Stimulated activated effector memory CD8-positive, alpha-beta T cell treated with anti-CD3 and anti-CD28 coated beads, Interleukin-12 subunit alpha, Interleukin-12 subunit beta, amount 100 ng/mL, for 72 hours (primary cell): Measurements from ENCODE around the gene CA14.
"Not testable (repeated sequence)": the region's sequence is repeated elsewhere in the genome, so short reads cannot be mapped to it uniquely, and the experiment has no call there.

Experiments used
- ATAC-seq: fragments of 150-1000 bp; cut with Tn5 transposase; 2 replicates; pipeline ENCODE4 v1.10.0; 2021
- DNase-seq, 2 donors: peaks; one replicate each; pipeline ENCODE4 v3.0.0; 2021 to 2022; ENCODE audit warnings: low spot score in 2 of 2
- H3K27ac Mint-ChIP-seq: one replicate; pipeline ENCODE4 v1.8.0; 2022; ENCODE audit warnings: mild to moderate bottlenecking, mixed read lengths
- H3K36me3 Mint-ChIP-seq: one replicate; pipeline ENCODE4 v1.8.0; 2022; ENCODE audit warnings: mild to moderate bottlenecking, mixed read lengths
- H3K4me1 Mint-ChIP-seq: one replicate; pipeline ENCODE4 v1.8.0; 2022; ENCODE audit warnings: mixed read lengths
- H3K4me3 Mint-ChIP-seq: one replicate; pipeline ENCODE4 v1.8.0; 2022; ENCODE audit warnings: mild to moderate bottlenecking, mixed read lengths
- H3K9me3 Mint-ChIP-seq: one replicate; pipeline ENCODE4 v1.8.0; 2022; ENCODE audit warnings: mixed read lengths

Gene CA14

GRCh38 chr1:150288382-150288781 lies 30.8 kb downstream of the CA14 start:
- Mint-ChIP-seq H3K9me3 (no peaks in the 10 kb centered on the region), H3K4me1 (peaks cover 7% of the 10 kb centered on the region), H3K4me3 (no peak overlapping the region), H3K36me3 (peaks cover 4% of the 10 kb centered on the region), H3K27ac (no peak overlapping the region)
- no peak for ATAC-seq
- DNase-seq, result no peak

- no peak overlapping the region for H3K27ac Mint-ChIP-seq
- ATAC-seq (no peak), DNase-seq (no peak)
- H3K36me3 Mint-ChIP-seq, result peaks cover 4% of the 10 kb centered on the region
- no peaks in the 10 kb centered on the region for H3K9me3 Mint-ChIP-seq
- H3K4me3 Mint-ChIP-seq, result no peak overlapping the region
- peaks cover 8% of the 10 kb centered on the region for H3K4me1 Mint-ChIP-seq
Measured at GRCh38 chr1:150288822-150289221, 31.2 kb downstream of the CA14 start.

- peaks cover 44% of the 10 kb centered on the region for H3K36me3 Mint-ChIP-seq
- DNase-seq (peak; percentile 68 to 92), ATAC-seq (peak; percentile 100)
- peak within 1 kb of the TSS; percentile 82 for H3K4me3 Mint-ChIP-seq
- no peaks in the 10 kb centered on the region for H3K9me3 Mint-ChIP-seq
- peak within 1 kb of the TSS; percentile 96 for H3K27ac Mint-ChIP-seq
- H3K4me1 Mint-ChIP-seq, result peaks cover 27% of the 10 kb centered on the region
Measured at GRCh38 chr1:150293433-150294253, 36.1 kb downstream of the CA14 start, which contains the start of gene MRPS21. Gene MRPS21 (plus strand): TSS chr1:150293861. CDS start chr1:150294367, 506 bp downstream.

GRCh38 chr1:150295476-150295875 lies 37.9 kb downstream of the CA14 start:
- peak overlapping the region; percentile 82 for H3K4me3 Mint-ChIP-seq
- ATAC-seq, result no peak
- no peaks in the 10 kb centered on the region for H3K9me3 Mint-ChIP-seq
- DNase-seq, result no peak
- peaks cover 63% of the 10 kb centered on the region for H3K36me3 Mint-ChIP-seq
- peaks cover 27% of the 10 kb centered on the region for H3K4me1 Mint-ChIP-seq
- H3K27ac Mint-ChIP-seq, result peak overlapping the region; percentile 46

GRCh38 chr1:150299716-150300115 lies 42.1 kb downstream of the CA14 start:
- Mint-ChIP-seq H3K36me3 (peaks cover 100% of the 10 kb centered on the region), H3K9me3 (no peaks in the 10 kb centered on the region), H3K4me3 (no peak overlapping the region), H3K4me1 (peaks cover 19% of the 10 kb centered on the region), H3K27ac (peak overlapping the region; percentile 14)
- no peak for ATAC-seq
- DNase-seq, result no peak

- no peak for DNase-seq
- H3K9me3 Mint-ChIP-seq, result no peaks in the 10 kb centered on the region
- H3K36me3 Mint-ChIP-seq, result peaks cover 100% of the 10 kb centered on the region
- peak overlapping the region; percentile 13 for H3K27ac Mint-ChIP-seq
- ATAC-seq, result no peak
- no peak overlapping the region for H3K4me3 Mint-ChIP-seq
- H3K4me1 Mint-ChIP-seq, result no peaks in the 10 kb centered on the region
Measured at GRCh38 chr1:150302338-150302737, 44.8 kb downstream of the CA14 start.

GRCh38 chr1:150302902-150303301 lies 45.3 kb downstream of the CA14 start:
- H3K36me3 Mint-ChIP-seq, result peaks cover 100% of the 10 kb centered on the region
- DNase-seq (no peak), ATAC-seq (no peak)
- no peaks in the 10 kb centered on the region for H3K9me3 Mint-ChIP-seq
- no peaks in the 10 kb centered on the region for H3K4me1 Mint-ChIP-seq
- no peak overlapping the region for H3K4me3 Mint-ChIP-seq
- no peak overlapping the region for H3K27ac Mint-ChIP-seq

GRCh38 chr1:150308585-150308984 lies 51.0 kb downstream of the CA14 start:
- peaks cover 63% of the 10 kb centered on the region for H3K36me3 Mint-ChIP-seq
- H3K9me3 Mint-ChIP-seq, ATAC-seq, H3K27ac Mint-ChIP-seq, H3K4me3 Mint-ChIP-seq, DNase-seq, H3K4me1 Mint-ChIP-seq: not testable (repeated sequence)

- Mint-ChIP-seq H3K27ac (no peak overlapping the region), H3K9me3 (no peaks in the 10 kb centered on the region)
Measured at GRCh38 chr1:150309758-150310508, 52.4 kb downstream of the CA14 start.

GRCh38 chr1:150311762-150312161 lies 54.2 kb downstream of the CA14 start:
- peaks cover 31% of the 10 kb centered on the region for H3K36me3 Mint-ChIP-seq
- H3K4me3 Mint-ChIP-seq, result no peak overlapping the region
- DNase-seq, result no peak
- no peak overlapping the region for H3K27ac Mint-ChIP-seq
- no peaks in the 10 kb centered on the region for H3K4me1 Mint-ChIP-seq
- no peak for ATAC-seq
- no peaks in the 10 kb centered on the region for H3K9me3 Mint-ChIP-seq

More at GRCh38 chr1:150309758-150310508, 52.4 kb downstream of the CA14 start:
- ATAC-seq, result no peak
- DNase-seq, result no peak
- H3K4me1 Mint-ChIP-seq, result no peaks in the 10 kb centered on the region
- H3K36me3 Mint-ChIP-seq, result peaks cover 50% of the 10 kb centered on the region
- no peak overlapping the region for H3K4me3 Mint-ChIP-seq
